D721Med (cell line): Measurements from ENCODE around the gene DYRK2.

ENCODE experiments used
- DNase-seq: peaks from one replicate; pipeline ENCODE4 v3.0.0; 2011; ENCODE audit warnings: low spot score; ENCODE audit not compliant: insufficient read length
- FAIRE-seq: peaks from 2 replicates; lab custom pipeline; 2011; peaks lifted over from hg19 to GRCh38; lab: Jason Lieb, UNC
- CTCF ChIP-seq: IDR thresholded peaks from 2 replicates; pipeline ENCODE4 v1.5.1; 2012; ENCODE audit warnings: mild to moderate bottlenecking, control low read depth; ENCODE audit not compliant: insufficient read depth; ENCODE audit errors: missing control alignments

DYRK2 gene

GRCh38 chr12:67681105-67681778 lies 32.7 kb downstream of the DYRK2 start:
- DNase-seq = no peak
- TF ChIP-seq CTCF = no peak
- no peak for FAIRE-seq

- no peak for DNase-seq
- FAIRE-seq = no peak
- no peak for TF ChIP-seq CTCF
Observed at GRCh38 chr12:67681941-67682620, 33.5 kb downstream of the DYRK2 start.

- no peak for TF ChIP-seq CTCF
- FAIRE-seq (no peak), DNase-seq (no peak)
Observed at GRCh38 chr12:67689385-67689784, 40.8 kb downstream of the DYRK2 start.

GRCh38 chr12:67690656-67691055 lies 42.1 kb downstream of the DYRK2 start:
- DNase-seq (no peak), FAIRE-seq (peak; percentile 94)
- TF ChIP-seq CTCF = no peak

GRCh38 chr12:67691220-67691619 lies 42.7 kb downstream of the DYRK2 start:
- TF ChIP-seq CTCF = no peak
- no peak for DNase-seq
- FAIRE-seq = no peak

- peak; percentile 6 for FAIRE-seq
- DNase-seq = no peak
- TF ChIP-seq CTCF = no peak
Observed at GRCh38 chr12:67692135-67692534, 43.6 kb downstream of the DYRK2 start.

- TF ChIP-seq CTCF = no peak
- DNase-seq (no peak), FAIRE-seq (no peak)
Observed at GRCh38 chr12:67692966-67693365, 44.4 kb downstream of the DYRK2 start.
